Adipose tissue (tissue), 3 donors: Measurements from ENCODE around the gene NTRK1. TPM values are rescaled to one million over a fixed set of nuclear protein-coding genes. Genes with fewer than 3 reads are reported as not detected.

Experiments used
- H3K27ac ChIP-seq: one replicate; pipeline ENCODE4 v1.5.1; 2013; ENCODE audit warnings: low read depth, low read length
- WGBS, 3 donors: extraction: QIAGEN DNeasy Blood & Tissue Kit; methylation state at CpG; one replicate each; pipeline ENCODE4 v1.1.7; 2013; 5-methylcytosine and 5-hydroxymethylcytosine counted together
- polyA plus RNA-seq, 3 donors: library from polyadenylated mRNA; stranded (reverse); fragments of 200-250 nt; gene quantifications; one replicate each; pipeline ENCODE4 v1.2.3, GENCODE V29; 2013
- donor health status: healthy with polysubstance abuse.
- donor health status: Bipolar disorder and iron deficiency.
- donor health status: healthy.

Gene NTRK1
- 1 to 10 TPM in 2 of 3 donors, under 1 TPM in 1; 0.40 to 4.0 (median 1.8) TPM for polyA plus RNA-seq

DNA sequence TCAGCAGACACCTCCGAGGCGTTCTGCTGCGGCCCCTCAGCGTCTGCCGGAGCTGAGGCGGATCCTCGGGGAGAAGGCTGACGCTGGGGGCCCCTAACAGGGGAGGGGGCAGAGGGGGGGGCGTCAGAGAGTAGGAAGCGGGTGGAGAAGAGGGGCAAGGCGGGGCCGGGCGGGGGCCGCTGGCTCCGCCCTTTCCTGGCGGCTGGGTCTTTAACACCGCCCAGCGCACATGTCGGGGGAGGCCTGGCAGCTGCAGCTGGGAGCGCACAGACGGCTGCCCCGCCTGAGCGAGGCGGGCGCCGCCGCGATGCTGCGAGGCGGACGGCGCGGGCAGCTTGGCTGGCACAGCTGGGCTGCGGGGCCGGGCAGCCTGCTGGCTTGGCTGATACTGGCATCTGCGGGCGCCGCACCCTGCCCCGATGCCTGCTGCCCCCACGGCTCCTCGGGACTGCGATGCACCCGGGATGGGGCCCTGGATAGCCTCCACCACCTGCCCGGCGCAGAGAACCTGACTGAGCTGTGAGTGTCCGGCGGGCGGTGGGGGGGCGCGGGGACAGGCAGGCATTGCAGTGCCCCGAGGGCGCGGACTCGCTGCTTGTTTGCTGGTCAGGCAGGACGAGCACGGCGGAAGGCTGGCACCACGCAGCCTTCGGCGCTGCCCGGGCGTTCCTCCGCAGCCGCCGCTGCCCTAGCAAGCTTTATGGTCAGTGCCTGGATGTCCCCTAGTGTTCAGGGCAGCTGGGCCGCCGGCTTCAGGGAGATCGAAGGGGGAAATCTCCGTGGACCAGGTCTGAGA is at the start of gene NTRK1:
NTRK1 (plus strand) TSS at position 238 of the 796 bp plus-strand sequence; CDS start at position 308, 70 bp downstream.
- 5% methylated on average over 43 to 69 of the region's 69 CpGs for WGBS, 3 donors
- H3K27ac ChIP-seq: no peak within 1 kb of the TSS

- H3K27ac ChIP-seq: no peak overlapping the region
- 64 to 66% (median 66%) methylated on average over 4 of the region's 4 CpGs for WGBS, 3 donors
Observed at GRCh38 chr1:156811168-156811567, 49.5 kb upstream of the NTRK1 start.

DNA sequence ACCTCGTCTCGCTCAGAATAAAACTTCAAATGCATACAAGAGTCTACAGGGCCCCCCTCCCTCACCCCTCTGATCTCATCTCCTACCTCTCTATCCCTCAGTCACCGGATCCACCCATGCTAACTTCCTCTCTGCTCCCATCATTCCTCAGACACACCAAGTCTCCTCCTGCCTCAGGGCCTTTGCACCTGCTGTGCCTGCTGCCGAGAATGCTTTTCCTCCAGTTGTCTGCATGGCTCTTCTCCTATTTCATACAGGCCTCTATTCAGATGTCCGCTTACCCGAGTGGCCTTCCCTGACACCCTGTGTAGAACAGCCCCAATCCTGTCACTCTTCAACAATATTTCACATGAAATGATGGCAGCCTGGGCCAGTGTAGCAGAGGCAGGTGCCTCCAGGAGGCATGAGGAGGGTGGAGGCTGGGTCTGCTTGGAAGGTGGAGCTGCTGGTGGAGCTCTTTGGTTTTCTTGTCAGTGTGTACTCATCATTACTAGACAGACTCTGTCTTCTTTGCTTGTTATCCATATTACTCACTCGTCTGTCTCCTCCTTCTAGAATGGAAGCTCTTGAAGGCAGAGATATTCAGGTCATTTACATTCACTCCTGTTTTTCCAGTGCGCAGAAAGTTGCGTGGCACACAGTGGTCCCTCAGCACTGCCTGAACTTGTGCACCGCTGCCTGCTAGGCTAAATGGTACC is 48.2 kb upstream of the NTRK1 start:
- no peak overlapping the region for H3K27ac ChIP-seq
- WGBS, 3 donors: 96 to 97% (median 97%) methylated on average over 10 of the region's 10 CpGs

GRCh38 chr1:156813298-156813697 is 47.4 kb upstream of the NTRK1 start:
- no peak overlapping the region for H3K27ac ChIP-seq
- 41 to 60% (median 53%) methylated on average over 10 of the region's 10 CpGs for WGBS, 3 donors

DNA sequence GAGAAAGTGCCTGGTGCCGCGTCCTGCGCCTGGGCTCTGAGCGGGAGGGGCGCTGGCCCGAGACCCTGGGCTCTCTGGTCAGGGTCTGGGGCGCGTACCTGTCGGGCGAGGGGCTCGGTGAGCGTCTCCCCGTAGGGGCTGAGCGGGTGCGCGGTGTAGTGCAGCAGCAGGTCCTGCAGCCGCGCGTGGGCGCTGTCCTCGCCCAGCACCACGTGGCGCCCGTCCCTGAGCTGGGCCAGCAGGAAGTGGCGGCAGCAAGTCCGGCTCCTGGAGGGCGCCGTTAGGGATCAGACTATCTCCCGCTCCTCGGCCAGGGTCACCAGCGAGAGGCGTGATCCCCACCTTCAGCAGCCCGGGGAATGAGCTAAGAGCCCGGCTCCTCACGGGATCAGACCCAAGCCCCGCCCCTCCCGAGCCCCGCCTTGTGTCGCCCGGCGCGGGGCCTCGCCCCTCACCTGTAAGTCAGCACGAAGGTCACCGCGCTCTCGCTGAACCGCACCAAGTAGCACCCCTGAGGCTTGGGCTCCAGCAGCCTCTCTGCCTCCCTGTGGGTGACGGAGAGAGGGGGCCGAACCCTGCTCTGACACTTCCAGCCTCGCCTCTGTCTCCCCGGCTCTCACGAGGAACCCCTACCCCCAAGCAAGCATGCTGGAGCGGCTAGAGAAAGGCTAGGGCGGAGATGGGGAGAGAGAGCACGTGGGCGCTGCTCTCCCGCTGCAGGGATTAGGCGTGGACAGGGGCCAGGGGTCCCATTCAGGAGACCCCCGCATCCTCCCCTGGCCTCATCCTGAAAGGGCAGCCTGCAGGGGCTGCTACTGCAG is 46.7 kb upstream of the NTRK1 start:
- 10 to 13% (median 12%) methylated on average over 57 to 60 of the region's 60 CpGs for WGBS, 3 donors
- no peak overlapping the region for H3K27ac ChIP-seq

GRCh38 chr1:156814571-156815260 is 45.9 kb upstream of the NTRK1 start:
- WGBS, 3 donors: 72 to 84% (median 73%) methylated on average over 7 of the region's 7 CpGs
- H3K27ac ChIP-seq: no peak overlapping the region

DNA sequence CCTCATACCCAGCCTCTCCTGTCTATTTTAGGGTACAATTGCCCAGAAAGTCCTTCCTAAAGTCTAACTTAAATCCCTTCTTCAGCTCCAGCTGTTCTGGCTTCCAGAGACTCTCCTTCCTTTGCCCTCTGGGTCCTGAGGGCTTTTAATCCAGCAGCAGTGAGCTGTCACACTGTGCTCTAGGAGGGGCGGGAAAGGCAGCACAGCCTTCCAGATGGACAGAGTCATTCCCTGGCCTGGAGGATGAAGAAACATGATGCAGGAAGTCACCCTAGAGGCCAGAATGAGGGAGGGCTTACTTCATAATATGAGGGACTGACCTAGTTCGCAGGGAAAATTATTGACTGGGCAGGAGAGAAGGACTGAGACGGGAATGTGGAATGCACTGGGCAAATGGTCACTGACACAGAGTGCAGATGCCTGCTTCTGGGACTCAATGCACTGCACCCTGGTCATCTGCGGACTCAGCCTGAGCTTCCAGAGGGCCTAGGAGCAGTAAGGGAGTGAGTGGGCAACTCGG is 45.3 kb upstream of the NTRK1 start:
- 49 to 65% (median 59%) methylated on average over 5 of the region's 5 CpGs for WGBS, 3 donors

DNA sequence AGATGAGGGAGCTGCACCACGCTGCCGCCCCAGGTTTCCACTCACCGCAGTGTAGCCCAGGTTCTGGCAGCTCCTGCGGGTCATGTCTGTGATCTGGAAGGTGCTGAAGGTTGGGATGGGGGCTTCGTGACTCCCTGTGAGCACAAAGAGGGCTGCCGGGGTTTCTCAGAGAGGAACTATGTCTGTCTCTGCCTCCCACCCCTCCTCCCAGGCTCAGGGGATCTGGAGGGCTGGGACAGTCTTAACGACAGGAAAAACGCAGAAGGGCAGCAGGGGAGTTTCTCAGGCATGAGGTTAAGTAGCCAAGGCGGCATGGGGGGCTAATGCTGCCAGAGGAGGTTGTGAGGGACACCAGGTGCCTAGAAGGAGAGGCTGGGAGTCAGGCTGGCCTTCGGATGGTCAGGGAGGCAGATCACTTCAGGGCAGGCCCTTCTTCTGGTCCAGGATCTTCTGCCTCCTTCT is 44.7 kb upstream of the NTRK1 start:
- 57 to 72% (median 59%) methylated on average over 10 of the region's 10 CpGs for WGBS, 3 donors

More for the DNA sequence above, 45.3 kb upstream of the NTRK1 start:
- H3K27ac ChIP-seq: no peak overlapping the region

DNA sequence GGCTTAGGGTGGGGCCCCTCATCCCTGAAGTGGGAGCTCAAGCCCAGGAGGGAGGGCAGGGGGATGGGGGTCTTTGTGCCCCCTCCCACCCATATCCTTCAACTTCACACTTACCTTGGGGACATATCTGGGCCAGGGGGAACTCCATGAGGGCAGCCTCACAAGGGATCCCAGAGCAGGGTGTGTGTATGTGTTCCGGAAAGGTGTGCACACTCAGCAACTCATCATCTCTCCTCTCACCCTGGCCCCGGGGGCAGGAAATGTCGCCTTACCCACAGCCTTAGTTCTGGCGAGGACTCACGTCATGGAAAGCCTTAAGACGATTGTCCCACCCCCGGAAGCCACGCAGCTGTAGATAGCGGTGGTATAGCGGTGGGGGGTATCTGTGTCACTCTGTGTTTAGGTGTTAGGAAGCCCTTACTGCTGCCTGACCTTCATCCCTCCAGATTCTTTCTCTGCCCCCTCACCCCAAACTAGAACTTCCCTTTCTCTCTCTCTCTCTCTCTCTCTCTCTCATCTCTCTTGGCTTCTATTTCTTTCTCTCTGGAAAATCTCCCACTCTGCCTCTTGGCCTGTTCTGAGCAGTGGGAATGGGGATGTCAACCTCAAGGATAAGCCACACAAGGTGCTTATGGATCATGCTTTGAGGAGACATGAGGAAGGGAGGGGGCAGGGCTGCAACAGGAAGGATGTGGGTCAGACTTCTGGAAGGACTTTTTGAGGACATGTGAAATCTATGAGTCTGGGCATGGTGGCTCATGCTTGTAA is 43.9 kb upstream of the NTRK1 start, which contains the start of gene SH2D2A:
SH2D2A (minus strand) TSS at position 288 of the 768 bp plus-strand sequence; CDS start at position 148, 140 bp downstream.
- no peak within 1 kb of the TSS for H3K27ac ChIP-seq
- WGBS, 3 donors: 28 to 58% (median 28%) methylated on average over 10 of the region's 10 CpGs

More for the DNA sequence above, 44.7 kb upstream of the NTRK1 start:
- no peak overlapping the region for H3K27ac ChIP-seq

GRCh38 chr1:156821801-156822200 is 38.9 kb upstream of the NTRK1 start:
- 68 to 79% (median 76%) methylated on average over 4 of the region's 4 CpGs for WGBS, 3 donors
- H3K27ac ChIP-seq: no peak overlapping the region

GRCh38 chr1:156822680-156823079 is 38.0 kb upstream of the NTRK1 start:
- H3K27ac ChIP-seq: no peak overlapping the region
- 62 to 82% (median 72%) methylated on average over 1 of the region's 1 CpG for WGBS, 3 donors

GRCh38 chr1:156823210-156823790 is 37.4 kb upstream of the NTRK1 start:
- H3K27ac ChIP-seq: no peak overlapping the region
- 82 to 93% (median 91%) methylated on average over 5 of the region's 5 CpGs for WGBS, 3 donors

- WGBS, 3 donors: 56 to 58% (median 57%) methylated on average over 1 of the region's 1 CpG
- H3K27ac ChIP-seq: no peak overlapping the region
Observed at GRCh38 chr1:156826630-156827029, 34.0 kb upstream of the NTRK1 start.

DNA sequence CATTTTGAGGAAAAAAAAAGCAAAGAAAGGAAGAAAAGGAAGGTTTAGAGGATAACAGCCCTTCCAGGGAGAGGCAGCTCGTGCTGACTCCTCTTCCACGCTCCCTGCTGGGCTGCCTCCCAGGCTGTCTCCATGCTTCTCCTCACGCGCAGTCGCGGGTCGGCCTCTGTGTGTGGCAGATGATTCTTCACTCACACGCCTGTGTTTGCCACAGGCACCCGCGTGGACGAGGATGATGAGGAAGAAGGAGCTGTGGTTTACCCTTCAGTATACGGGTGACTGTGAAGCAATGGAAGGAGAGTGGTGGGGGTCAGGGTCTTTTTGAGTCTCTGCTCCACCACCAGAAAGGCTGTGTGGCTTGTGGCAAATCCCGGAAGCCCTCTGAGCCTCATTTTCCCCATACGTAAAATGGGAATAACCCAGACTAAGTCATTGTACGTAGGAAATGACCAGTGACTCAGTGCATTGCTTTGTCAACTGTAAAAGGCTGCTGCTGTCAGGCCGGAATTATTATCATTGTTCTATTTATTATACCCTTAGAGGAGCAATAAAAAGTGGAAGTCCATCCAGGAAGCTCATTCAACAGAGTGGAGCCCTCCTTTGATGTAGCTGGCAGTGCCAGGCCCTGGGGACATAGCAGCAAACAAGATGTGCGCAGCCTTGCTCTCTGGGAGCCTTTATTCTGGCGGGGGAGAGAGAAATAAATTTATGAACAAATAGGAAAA is 32.1 kb upstream of the NTRK1 start:
- no peak overlapping the region for H3K27ac ChIP-seq
- 67 to 74% (median 71%) methylated on average over 18 of the region's 18 CpGs for WGBS, 3 donors

DNA sequence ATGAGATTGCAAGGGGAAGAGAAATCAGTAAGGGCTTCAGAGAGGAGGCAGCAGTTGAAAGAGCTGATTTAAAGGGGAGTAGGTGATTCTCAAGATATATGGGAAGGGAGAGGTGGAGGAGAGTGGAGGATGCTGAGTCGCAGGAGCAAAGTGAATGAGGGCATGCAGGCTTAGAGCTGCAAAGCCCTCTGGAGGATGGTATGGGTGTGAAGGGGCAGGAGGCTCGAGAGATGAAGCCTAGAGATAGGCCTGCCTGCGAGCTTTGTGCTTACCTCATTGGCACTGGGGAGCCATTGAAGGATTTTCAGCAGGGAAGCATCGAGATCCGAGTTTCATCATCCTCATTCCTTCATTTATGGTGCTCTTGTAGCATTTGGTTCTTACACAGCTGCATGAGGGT is 28.2 kb upstream of the NTRK1 start:
- 57 to 82% (median 74%) methylated on average over 5 of the region's 5 CpGs for WGBS, 3 donors
- no peak overlapping the region for H3K27ac ChIP-seq

DNA sequence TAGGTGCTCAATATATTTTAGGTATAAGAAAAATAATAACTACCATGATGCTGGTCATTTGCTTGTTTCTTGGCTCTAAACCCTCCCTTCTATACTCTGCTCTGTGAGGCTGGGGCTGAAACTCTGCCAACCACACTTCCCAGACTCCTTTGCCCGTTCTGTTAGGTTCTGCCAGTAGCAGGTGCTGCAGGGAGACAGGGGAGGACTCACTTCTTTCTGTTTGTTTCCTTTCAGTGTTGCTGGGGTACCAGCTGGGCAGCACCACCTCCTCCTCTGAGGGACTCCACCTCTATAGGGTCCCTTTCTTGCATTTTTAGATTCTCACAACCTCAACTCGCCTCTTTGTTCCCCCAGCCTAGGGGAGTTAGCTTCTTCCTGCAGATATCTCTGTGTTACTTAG is 27.1 kb upstream of the NTRK1 start:
- WGBS, 3 donors: 47 to 62% (median 58%) methylated on average over 2 of the region's 2 CpGs
- H3K27ac ChIP-seq: no peak overlapping the region
